AG10803 (cell line): Measurements from ENCODE around the gene MTHFSD.

Source experiments
- DNase-seq: peaks from one replicate; pipeline ENCODE4 v3.0.0; 2010; ENCODE audit warnings: low read depth
- H3K4me3 ChIP-seq: 2 replicates; pipeline ENCODE4 v1.5.1; 2011; ENCODE audit warnings: mild to moderate bottlenecking, low read length, control low read depth
- CTCF ChIP-seq: conservative IDR thresholded peaks from 2 replicates; pipeline ENCODE4 v1.5.1; 2011; ENCODE audit warnings: mild to moderate bottlenecking, low read length, control low read depth, inconsistent platforms

Gene MTHFSD

DNA sequence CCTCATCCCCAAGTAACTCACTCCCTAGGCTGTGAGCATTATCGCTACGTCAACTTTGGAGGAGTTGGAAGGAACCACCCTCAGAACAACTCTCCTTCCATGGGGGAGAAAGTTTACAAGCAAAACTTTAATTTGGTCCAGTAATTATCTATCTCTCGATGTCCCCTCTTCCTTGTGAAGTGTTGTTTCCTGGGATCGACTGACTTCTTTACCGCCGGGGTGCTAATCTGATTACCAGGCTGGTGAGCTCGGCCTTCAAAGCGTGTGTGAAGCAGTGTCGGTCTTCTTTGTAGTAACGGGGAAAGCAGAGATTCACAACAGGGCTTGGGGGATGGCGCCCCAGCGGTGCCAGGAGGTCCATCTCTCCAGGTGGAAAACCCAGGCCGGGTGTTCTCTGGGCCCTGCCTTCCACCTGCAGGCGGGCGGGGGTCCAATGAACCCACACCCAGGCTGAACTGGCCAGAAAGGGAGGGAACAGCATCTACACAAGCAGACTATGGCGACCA is 59.2 kb downstream of the MTHFSD start:
- TF ChIP-seq CTCF: no peak
- H3K4me3 ChIP-seq: no peak overlapping the region
- DNase-seq: no peak

DNA sequence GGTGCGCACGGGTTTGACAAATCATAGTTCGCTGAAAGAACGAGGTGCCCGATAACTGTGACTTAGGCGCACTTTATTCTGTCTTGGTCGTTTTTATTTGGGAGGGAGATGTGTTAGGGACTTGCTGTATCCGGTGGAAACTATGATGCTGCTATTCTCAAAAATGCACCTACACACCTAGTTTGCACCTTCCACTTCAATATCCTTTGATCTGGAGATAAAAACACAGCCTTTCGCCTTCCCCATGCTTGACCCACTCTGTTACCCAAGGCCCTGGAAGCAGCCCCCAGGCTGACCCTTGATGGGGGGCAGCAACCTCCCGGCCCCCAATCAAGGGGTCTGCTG is 59.7 kb downstream of the MTHFSD start:
- TF ChIP-seq CTCF: no peak
- no peak overlapping the region for H3K4me3 ChIP-seq
- no peak for DNase-seq

DNA sequence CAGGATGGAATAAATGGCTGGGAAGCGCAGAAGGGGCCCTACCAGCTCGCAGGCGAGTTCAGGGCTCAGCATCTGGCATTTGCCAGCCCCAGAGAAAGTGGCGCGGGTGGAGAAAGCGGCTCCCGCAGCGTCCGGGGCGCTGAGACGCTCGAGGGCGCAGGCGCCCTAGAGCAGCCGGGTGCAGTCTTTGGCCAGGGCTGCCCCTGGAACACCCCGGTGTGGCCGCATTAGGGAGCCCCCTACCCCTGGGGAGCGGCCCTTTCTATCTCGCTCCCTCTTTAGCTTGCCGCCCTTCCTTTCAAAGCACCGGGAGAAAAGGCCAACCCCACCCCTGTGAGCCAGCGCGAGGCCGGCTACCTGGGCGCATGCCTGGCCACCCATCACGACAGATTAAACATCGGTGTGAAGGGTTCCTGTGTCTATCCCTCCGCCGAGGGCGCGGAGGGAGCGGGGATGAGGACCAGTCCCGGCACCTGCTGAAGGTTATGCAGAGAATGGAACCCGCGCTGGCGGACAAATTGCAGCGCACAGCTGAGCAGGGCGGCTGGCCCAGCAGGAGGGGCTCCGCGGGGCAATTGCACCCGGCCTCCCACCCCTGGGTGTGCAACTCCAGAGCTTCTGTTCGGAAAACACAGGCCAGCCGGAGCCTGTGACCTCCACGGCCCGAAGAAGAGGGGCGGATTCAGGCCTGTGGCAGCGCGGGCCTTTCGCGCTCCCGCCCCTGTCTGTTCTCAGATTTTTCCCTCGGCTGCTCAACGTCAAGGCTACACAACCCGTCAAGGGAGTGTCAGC is 60.3 kb downstream of the MTHFSD start:
- no peak for TF ChIP-seq CTCF
- no peak for DNase-seq
- H3K4me3 ChIP-seq: no peak overlapping the region

DNA sequence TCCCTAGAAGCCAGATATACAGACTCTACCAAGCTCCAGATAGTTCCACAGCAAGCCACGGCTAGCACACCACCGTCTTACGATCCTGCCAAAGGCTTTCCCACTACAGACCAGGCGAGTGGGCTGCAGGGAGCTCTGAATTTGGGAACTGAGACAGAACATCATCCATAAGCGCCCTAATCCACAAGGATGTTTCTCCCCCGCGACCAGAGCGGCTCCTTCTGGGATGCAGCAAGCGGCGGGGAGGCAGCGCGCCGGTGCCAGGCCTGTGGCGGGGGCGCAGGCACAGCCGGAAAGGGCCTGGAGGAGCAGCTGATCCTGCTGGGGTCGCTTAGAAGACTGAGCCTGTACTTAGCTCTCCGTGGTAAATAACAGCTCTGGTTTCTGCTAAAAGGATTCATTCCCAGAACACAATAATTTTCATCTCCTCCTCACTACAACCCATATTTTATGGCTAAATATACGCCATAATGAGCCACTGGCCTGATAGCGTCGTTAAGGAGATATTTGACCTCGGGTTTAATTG is 60.9 kb downstream of the MTHFSD start:
- H3K4me3 ChIP-seq: no peak overlapping the region
- no peak for DNase-seq
- TF ChIP-seq CTCF: no peak

DNA sequence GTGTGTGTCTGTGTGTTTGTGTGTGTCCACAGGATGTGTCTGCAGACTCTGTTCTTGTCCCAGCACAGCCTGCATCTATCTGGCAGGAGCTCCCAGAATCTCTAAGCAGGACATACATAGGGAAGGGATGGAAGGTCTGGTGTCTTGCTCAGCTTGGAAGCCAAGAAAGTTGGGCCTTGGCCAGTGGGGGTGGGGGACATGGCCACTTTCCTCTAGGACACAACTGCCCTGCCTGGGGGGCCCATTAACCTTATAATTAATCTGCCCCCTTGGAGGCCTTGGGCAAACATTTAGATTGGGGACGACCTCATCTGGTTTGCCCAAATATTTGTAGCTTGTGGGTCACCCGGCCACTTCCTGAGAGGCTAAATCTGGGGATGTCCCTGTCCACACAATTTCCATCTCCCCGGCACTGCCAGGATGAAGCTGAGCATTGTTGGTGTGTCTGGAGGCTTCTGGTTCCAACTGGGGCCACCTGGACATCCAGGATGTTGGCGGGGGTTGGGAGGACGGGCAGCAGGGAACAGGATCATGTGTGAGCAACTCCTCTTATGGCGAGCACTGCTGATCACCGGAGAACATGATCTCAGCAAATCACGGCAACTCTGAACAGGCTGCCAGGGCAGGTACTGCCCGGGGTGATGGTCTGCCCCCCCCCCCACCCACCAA is 61.9 kb downstream of the MTHFSD start:
- no peak for DNase-seq
- no peak overlapping the region for H3K4me3 ChIP-seq
- TF ChIP-seq CTCF: no peak

DNA sequence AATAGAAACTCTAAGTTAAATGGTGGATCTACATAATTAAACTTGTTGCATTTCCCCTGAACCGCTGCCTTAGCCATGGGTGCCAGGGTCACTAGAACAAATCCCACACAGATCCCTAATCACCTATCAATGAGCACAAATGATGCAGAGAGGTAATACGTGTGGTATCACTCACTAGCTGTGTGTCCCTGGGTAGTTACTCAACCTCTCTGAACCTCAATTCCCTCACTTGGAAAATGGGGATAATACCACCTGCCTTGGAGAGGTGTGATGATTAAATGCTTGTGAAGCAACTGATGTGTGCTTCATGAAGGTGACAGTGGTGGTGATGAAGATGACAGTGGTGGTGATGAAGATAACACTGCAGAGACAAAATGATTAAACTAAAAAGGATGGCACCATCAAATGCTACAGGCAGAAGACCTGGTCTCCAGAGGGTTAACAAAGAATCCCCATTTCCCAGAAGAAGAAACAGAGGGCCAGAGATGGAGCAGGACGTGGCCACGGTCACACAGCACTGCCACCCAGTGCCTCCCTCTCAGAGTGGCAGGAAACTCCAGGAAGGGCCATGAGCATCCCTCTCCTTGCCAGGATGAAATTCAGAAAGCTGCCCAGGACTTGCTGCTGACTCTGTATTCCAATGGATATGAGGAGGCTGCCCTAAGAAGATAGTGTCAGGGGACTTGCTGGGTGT is 62.6 kb downstream of the MTHFSD start:
- H3K4me3 ChIP-seq: no peak overlapping the region
- no peak for DNase-seq
- TF ChIP-seq CTCF: no peak
